Activated CD4-positive, alpha-beta T cell treated with anti-CD3 and anti-CD28 coated beads, Interleukin-2, amount 10 ng/mL, durations not matched to agents 7 days and 5 days (primary cell): Measurements from ENCODE around the gene KAT7. TPM values are rescaled to one million over a fixed set of nuclear protein-coding genes. Genes with fewer than 3 reads are reported as not detected.
"Not testable (repeated sequence)": the region's sequence is repeated elsewhere in the genome, so short reads cannot be mapped to it uniquely, and the experiment has no call there.

Source experiments
- CTCF ChIA-PET: fragments of 350-600 bp; sonication (Branson Sonifier 250); formaldehyde crosslinking; loops from one replicate; lab custom pipeline; 2021; ENCODE audit warnings: antibody characterized with exemption; lab: Charles Lee
- POLR2A ChIA-PET: fragments of 350-600 bp; sonication (Branson Sonifier 250); formaldehyde crosslinking; loops from one replicate; lab custom pipeline; 2021; ENCODE audit warnings: antibody characterized with exemption; lab: Charles Lee
- DNase-seq: peaks from one replicate; pipeline ENCODE4 v3.0.0-alpha.2; 2020
- H3K27ac Mint-ChIP-seq: one replicate; pipeline ENCODE4 v1.8.0; 2021; ENCODE audit warnings: mild to moderate bottlenecking, moderate library complexity, mixed read lengths
- H3K27me3 Mint-ChIP-seq: one replicate; pipeline ENCODE4 v1.8.0; 2021; ENCODE audit warnings: mixed read lengths
- H3K36me3 Mint-ChIP-seq: one replicate; pipeline ENCODE4 v1.8.0; 2021; ENCODE audit warnings: low read depth, mixed read lengths
- H3K4me1 Mint-ChIP-seq: one replicate; pipeline ENCODE4 v1.8.0; 2021; ENCODE audit warnings: mixed read lengths
- H3K4me3 Mint-ChIP-seq: one replicate; pipeline ENCODE4 v1.8.0; 2021; ENCODE audit warnings: mild to moderate bottlenecking, moderate library complexity, mixed read lengths
- H3K9me3 Mint-ChIP-seq: one replicate; pipeline ENCODE4 v1.8.0; 2021; ENCODE audit warnings: mixed read lengths
- total RNA-seq, 2 experiments: library from RNA; stranded (reverse); gene quantifications; one replicate each; pipeline ENCODE4 v1.2.3, GENCODE V29; 2021

Gene KAT7
- total RNA-seq, 2 experiments from 2014 or later, result 78.5 to 82.4 TPM

DNA sequence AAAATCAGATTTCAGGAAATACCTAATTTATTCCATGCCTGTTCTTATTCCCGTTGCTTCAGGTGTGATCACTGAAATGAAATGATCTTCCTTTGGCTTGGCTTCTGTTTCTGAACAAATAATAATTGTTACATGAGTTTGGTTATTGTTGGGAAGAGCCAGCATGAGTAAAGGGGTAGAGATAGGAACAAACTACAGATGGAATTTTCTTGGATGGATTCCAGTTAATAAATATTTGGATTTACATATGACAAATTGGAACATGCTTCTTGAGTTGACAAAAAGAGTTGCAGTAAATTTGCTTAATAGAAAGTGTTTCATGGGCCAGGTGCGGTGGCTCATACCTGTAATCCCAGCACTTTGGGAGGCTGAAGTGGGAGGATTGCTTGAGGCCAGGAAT is 31.2 kb downstream of the KAT7 start:
- Mint-ChIP-seq H3K9me3 (no peaks in the 10 kb centered on the region), H3K27me3 (no peaks in the 10 kb centered on the region), H3K4me1 (peaks cover 68% of the 10 kb centered on the region), H3K4me3 (no peak overlapping the region), H3K36me3 (peaks cover 74% of the 10 kb centered on the region), H3K27ac (peak overlapping the region; percentile 98)
- DNase-seq, result no peak
- CTCF ChIA-PET, result interaction anchor here (0.8 kb wide), 1 partner anchor 24 kb away, joined by 5 read pairs; no protein-coding TSS in a partner anchor
- POLR2A ChIA-PET, result no interaction called here

DNA sequence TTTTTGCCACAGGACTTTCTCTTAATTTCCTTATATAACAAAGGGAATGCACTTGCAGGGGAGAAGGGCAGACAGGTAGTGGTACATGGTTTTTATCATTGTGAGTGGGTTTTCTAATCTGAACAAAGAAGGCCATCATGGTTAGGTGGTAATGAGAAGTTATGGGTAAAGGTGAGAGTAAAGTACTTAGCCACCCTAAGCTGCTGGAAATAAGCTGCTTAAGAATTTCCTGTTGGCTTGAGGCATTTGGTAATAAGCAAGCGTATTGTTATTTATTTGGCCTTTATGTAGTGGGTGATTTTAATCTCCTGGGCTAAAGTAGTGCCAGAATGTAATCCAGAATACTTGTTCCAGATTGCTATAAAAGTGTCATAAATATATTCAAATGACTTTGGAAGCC is 32.3 kb downstream of the KAT7 start:
- peak overlapping the region; percentile 85 for H3K27ac Mint-ChIP-seq
- no peak overlapping the region for H3K4me3 Mint-ChIP-seq
- H3K4me1 Mint-ChIP-seq, result peaks cover 56% of the 10 kb centered on the region
- DNase-seq, result no peak
- POLR2A ChIA-PET, result interaction anchor here (0.7 to 1.0 kb wide), 3 partner anchors 23 to 223 kb away, joined by 3 read pairs; no protein-coding TSS in a partner anchor
- no peaks in the 10 kb centered on the region for H3K27me3 Mint-ChIP-seq
- H3K36me3 Mint-ChIP-seq, result peaks cover 72% of the 10 kb centered on the region
- CTCF ChIA-PET, result interaction anchor here (0.6 to 1.4 kb wide), 3 partner anchors 10 to 313 kb away, joined by 3 read pairs; no protein-coding TSS in a partner anchor
- H3K9me3 Mint-ChIP-seq, result no peaks in the 10 kb centered on the region

DNA sequence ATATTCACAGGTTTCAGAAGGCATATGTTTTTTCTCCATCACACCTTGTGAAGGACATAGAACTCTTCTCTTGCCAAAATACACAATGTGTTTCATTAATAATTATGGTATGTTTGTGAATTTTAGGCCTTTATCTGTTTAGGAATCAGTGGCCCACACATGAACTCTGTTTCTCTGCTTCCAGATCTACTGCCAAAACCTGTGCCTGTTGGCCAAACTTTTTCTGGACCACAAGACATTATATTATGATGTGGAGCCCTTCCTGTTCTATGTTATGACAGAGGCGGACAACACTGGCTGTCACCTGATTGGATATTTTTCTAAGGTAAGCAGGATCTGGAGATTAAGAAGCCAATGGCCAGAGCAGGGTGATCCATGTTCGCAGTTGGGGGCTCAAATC is 33.0 kb downstream of the KAT7 start:
- Mint-ChIP-seq H3K36me3 (peaks cover 72% of the 10 kb centered on the region), H3K4me3 (no peak overlapping the region)
- CTCF ChIA-PET, result interaction anchor here (0.6 to 1.4 kb wide), 4 partner anchors 10 to 272 kb away, joined by 3 to 5 read pairs (median 4); no protein-coding TSS in a partner anchor

GRCh38 chr17:49821916-49822315 is 33.4 kb downstream of the KAT7 start:
- H3K27ac Mint-ChIP-seq, result no peak overlapping the region
- H3K4me1 Mint-ChIP-seq, result peaks cover 45% of the 10 kb centered on the region
- no peaks in the 10 kb centered on the region for H3K27me3 Mint-ChIP-seq
- ChIA-PET CTCF (interaction anchor here (0.6 to 0.7 kb wide), 4 partner anchors 29 to 1133 kb away, joined by 3 to 5 read pairs (median 4); no protein-coding TSS in a partner anchor), POLR2A (interaction anchor here (0.6 kb wide), 1 partner anchor 24 kb away, joined by 4 read pairs; no protein-coding TSS in a partner anchor)
- H3K9me3 Mint-ChIP-seq, result no peaks in the 10 kb centered on the region
- peaks cover 69% of the 10 kb centered on the region for H3K36me3 Mint-ChIP-seq
- no peak for DNase-seq
- no peak overlapping the region for H3K4me3 Mint-ChIP-seq

More for the DNA sequence above, 33.0 kb downstream of the KAT7 start:
- Mint-ChIP-seq H3K4me1 (peaks cover 49% of the 10 kb centered on the region), H3K27me3 (no peaks in the 10 kb centered on the region), H3K27ac (peak overlapping the region; percentile 85), H3K9me3 (no peaks in the 10 kb centered on the region)
- DNase-seq, result no peak
- POLR2A ChIA-PET, result interaction anchor here (0.6 to 1.0 kb wide), 3 partner anchors 24 to 121 kb away, joined by 3 to 4 read pairs (median 3); no protein-coding TSS in a partner anchor

DNA sequence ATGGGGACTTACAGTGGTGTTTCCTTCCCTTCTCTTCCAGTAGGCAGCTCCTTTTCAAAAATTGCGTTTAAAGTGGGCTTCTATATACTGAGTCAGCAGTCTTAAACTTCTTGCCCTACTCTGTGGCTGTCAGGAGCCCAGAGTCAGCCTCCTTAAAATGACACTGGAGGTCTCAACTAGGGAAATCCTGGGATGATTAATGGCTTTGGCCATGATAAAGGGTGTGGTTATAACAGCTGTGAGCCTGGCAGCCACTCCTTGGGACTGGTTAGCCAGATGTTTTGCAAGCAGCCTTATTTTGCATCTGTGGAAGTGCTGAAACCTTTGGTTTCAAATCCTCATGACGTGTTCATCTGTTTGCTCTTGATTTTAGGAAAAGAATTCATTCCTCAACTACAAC is 34.3 kb downstream of the KAT7 start:
- H3K27ac Mint-ChIP-seq, result no peak overlapping the region
- no peak for DNase-seq
- peaks cover 69% of the 10 kb centered on the region for H3K36me3 Mint-ChIP-seq
- peaks cover 36% of the 10 kb centered on the region for H3K4me1 Mint-ChIP-seq
- POLR2A ChIA-PET, result no interaction called here
- CTCF ChIA-PET, result no interaction called here
- H3K9me3 Mint-ChIP-seq, result no peaks in the 10 kb centered on the region
- H3K4me3 Mint-ChIP-seq, result no peak overlapping the region
- no peaks in the 10 kb centered on the region for H3K27me3 Mint-ChIP-seq

DNA sequence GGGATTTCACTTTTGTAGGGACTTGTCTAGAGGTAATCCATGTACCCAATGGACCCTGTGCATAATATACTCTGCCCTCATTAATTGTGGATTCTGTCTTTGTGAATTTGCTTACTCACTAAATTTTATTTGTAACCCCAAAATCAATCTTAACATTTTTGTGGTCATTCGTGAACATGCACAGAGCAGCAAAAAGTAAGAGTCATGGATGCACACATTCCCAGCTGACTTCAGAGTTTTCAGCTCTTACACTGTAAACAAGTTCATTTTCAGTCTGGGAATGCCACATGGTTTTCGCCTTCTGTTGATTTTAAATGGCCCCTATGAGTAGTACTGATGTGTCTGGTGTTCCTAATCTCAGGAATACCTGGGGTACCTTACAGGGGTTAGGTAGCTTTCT is 35.1 kb downstream of the KAT7 start:
- Mint-ChIP-seq H3K4me1 (peaks cover 28% of the 10 kb centered on the region), H3K9me3 (no peaks in the 10 kb centered on the region), H3K27me3 (no peaks in the 10 kb centered on the region), H3K27ac (no peak overlapping the region), H3K4me3 (no peak overlapping the region), H3K36me3 (peaks cover 69% of the 10 kb centered on the region)
- POLR2A ChIA-PET, result no interaction called here
- no peak for DNase-seq
- CTCF ChIA-PET, result no interaction called here

DNA sequence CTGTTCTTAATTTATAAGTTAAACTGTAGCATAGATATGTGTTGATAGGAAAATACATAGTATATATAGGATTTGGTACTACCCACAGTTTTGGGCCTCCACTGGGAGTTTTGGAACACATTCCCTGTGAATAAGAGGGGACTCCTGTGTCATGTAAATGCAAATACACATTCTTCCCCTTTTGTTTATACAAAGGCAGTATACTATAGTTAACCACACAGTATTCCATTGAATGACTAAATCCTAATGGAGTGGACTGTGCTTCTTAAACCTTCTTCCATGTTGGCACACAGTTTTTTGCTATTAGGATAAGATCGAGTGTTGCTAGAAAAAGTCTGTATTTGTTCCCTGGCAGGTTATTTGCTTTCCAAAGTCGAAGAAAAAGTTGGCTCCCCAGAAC is 37.2 kb downstream of the KAT7 start:
- Mint-ChIP-seq H3K4me3 (no peak overlapping the region), H3K9me3 (no peaks in the 10 kb centered on the region), H3K27me3 (no peaks in the 10 kb centered on the region), H3K36me3 (peaks cover 72% of the 10 kb centered on the region), H3K27ac (no peak overlapping the region), H3K4me1 (peaks cover 15% of the 10 kb centered on the region)
- DNase-seq, result no peak
- POLR2A ChIA-PET, result no interaction called here
- CTCF ChIA-PET, result no interaction called here

DNA sequence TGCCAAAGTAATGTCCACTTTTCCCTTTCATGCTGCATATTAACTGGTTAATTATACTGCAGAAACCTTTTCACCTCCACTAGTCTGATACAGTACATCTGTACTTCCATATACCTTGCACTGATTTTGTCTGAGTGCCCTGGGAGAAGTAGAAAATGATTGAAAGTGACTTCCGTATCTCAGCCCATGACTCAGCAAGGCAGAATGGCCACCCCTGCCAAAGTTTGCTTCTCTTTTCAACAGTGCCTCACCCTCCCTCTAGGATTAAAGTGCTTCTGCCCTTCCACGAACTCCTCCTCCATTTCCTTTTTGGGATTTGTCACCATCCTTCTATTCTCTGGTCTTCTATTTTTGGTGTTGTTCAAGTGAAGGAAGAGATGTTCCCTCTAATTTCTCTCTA is 39.8 kb downstream of the KAT7 start:
- H3K9me3 Mint-ChIP-seq, H3K4me1 Mint-ChIP-seq, POLR2A ChIA-PET, DNase-seq, CTCF ChIA-PET, H3K4me3 Mint-ChIP-seq, H3K27me3 Mint-ChIP-seq: not testable (repeated sequence)
- Mint-ChIP-seq H3K36me3 (peaks cover 60% of the 10 kb centered on the region), H3K27ac (peak overlapping the region; percentile 14)

- Mint-ChIP-seq H3K27me3 (no peaks in the 10 kb centered on the region), H3K27ac (no peak overlapping the region), H3K9me3 (no peaks in the 10 kb centered on the region), H3K4me1 (no peaks in the 10 kb centered on the region), H3K4me3 (no peak overlapping the region), H3K36me3 (peaks cover 61% of the 10 kb centered on the region)
- ChIA-PET POLR2A (no interaction called here), CTCF (interaction anchor here (1.2 to 1.6 kb wide), 2 partner anchors 11 to 121 kb away, joined by 3 read pairs; partner anchors contain the start of gene SLC35B1)
- no peak for DNase-seq
Measured at GRCh38 chr17:49829026-49829425, 40.5 kb downstream of the KAT7 start.

GRCh38 chr17:49830605-49831004 is 42.1 kb downstream of the KAT7 start:
- Mint-ChIP-seq H3K36me3 (peaks cover 61% of the 10 kb centered on the region), H3K27ac (no peak overlapping the region), H3K27me3 (no peaks in the 10 kb centered on the region), H3K9me3 (no peaks in the 10 kb centered on the region), H3K4me3 (no peak overlapping the region), H3K4me1 (no peaks in the 10 kb centered on the region)
- ChIA-PET CTCF (interaction anchor here (1.1 to 1.6 kb wide), 2 partner anchors 10 to 12 kb away, joined by 3 read pairs; no protein-coding TSS in a partner anchor), POLR2A (no interaction called here)
- DNase-seq, result no peak

- no peaks in the 10 kb centered on the region for H3K9me3 Mint-ChIP-seq
- CTCF ChIA-PET, result interaction anchor here (0.7 to 1.0 kb wide), 3 partner anchors 11 to 18 kb away, joined by 3 to 4 read pairs (median 3); no protein-coding TSS in a partner anchor
Measured at GRCh38 chr17:49832840-49833599, 44.5 kb downstream of the KAT7 start.

DNA sequence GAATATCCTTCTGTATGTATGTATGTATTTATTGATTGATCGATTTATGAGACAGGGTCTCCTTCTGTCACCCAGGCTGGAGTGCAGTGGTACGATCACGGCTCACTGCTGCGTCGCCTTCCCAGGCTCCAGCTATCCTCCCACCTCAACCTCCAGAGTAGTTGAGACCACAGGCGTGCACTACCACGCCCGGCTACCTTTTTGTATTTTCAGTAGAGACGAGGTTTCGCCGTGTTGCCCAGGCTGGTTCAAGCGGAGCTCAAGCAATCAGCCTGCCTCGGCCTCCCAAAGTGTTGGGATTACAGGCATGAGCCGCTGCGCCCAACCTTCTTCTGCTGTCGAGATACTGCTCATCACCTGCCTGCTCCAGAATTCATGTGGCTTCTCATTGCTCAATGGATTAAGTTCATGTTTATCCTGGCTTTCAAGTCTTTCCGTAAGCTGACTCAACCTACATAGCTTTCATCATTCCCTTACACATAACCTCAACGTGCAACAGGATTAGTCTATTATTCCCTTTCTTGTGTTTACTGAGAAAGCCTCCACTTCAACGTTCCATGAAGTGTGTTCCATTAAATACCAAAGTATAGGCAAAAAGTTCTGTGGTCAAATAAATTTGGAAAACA is 45.8 kb downstream of the KAT7 start:
- no peak for DNase-seq
- ChIA-PET CTCF (interaction anchor here (0.6 to 1.6 kb wide), 4 partner anchors 9 to 264 kb away, joined by 3 read pairs; no protein-coding TSS in a partner anchor), POLR2A (no interaction called here)
- H3K36me3 Mint-ChIP-seq, result peaks cover 35% of the 10 kb centered on the region
- no peaks in the 10 kb centered on the region for H3K9me3 Mint-ChIP-seq
- no peak overlapping the region for H3K27ac Mint-ChIP-seq
- H3K27me3 Mint-ChIP-seq, result no peaks in the 10 kb centered on the region
- no peaks in the 10 kb centered on the region for H3K4me1 Mint-ChIP-seq
- H3K4me3 Mint-ChIP-seq, result no peak overlapping the region

More at GRCh38 chr17:49832840-49833599, 44.5 kb downstream of the KAT7 start:
- Mint-ChIP-seq H3K4me3 (no peak overlapping the region), H3K36me3 (peaks cover 47% of the 10 kb centered on the region), H3K27ac (no peak overlapping the region), H3K4me1 (no peaks in the 10 kb centered on the region), H3K27me3 (no peaks in the 10 kb centered on the region)
- no peak for DNase-seq
- POLR2A ChIA-PET, result no interaction called here
